ENCODE data around the gene MAGI3. TPM values are rescaled to one million over a fixed set of nuclear protein-coding genes. Genes with fewer than 3 reads are reported as not detected.
A peak's percentile ranks its signal among the peaks of the same experiment; 100 is the strongest.

The MAGI3 gene
- total and polyA plus RNA-seq, 2 of the 13 experiments (the other 11 are each of a cell fraction or from before 2014, with no cell fraction given): 4.0 to 11.8 TPM

- no peak overlapping the region for H3K9ac ChIP-seq (ENCODE audit: insufficient read depth, low read depth, low read length)
- no peak overlapping the region for H3K4me3 ChIP-seq (replicated peaks in 1 of 3; ENCODE audit: insufficient read depth in 1 of 3, low read depth in 2 of 3, low read length in 3 of 3)
- in situ Hi-C loops (cut with HindIII; ENCODE audit: extremely low pct_ligation_motif_present, low pct_unique_long_range_greater_than_20kb) (no loop called here), intact Hi-C loops (cut with micrococcal nuclease; ENCODE audit: unreplicated experiment) (loop anchor here (10.0 kb wide), 3 partner anchors 48 to 242 kb away; no protein-coding TSS in a partner anchor)
- FAIRE-seq: peak; percentile 8
- H3K27me3 ChIP-seq (ENCODE audit: control insufficient read depth in 1 of 2, insufficient read depth in 2 of 2, low read length in 2 of 2): no peaks in the 10 kb centered on the region
- WGBS (ENCODE audit: low lambda C conversion rate): 21% methylated on average over 2 of the region's 2 CpGs
- H3K4me2 ChIP-seq (ENCODE audit: low read depth, low read length): no peak overlapping the region; the same call in 1 of the 2 replicates
- peak; percentile 76 for ATAC-seq
- H3K36me3 ChIP-seq (replicated peaks in 1 of 2; ENCODE audit: control insufficient read depth in 1 of 2, insufficient read depth in 2 of 2, low read length in 2 of 2): no peaks in the 10 kb centered on the region
- peak; percentile 86 for DNase-seq (ENCODE audit: low spot score)
- H3K27ac ChIP-seq (ENCODE audit: extremely low read length, insufficient read depth, low read length): peak overlapping the region; percentile 5
- ChIA-PET CTCF (ENCODE audit: low intra/inter-chr PET ratio, low total read pairs) (no interaction called here), POLR2A (no interaction called here)
- BruUV-seq (replicated peaks): no TSS peak
- no peak overlapping the region for H2AFZ ChIP-seq (ENCODE audit: low read length)
- peaks cover 34% of the 10 kb centered on the region for H3K4me1 ChIP-seq (ENCODE audit: insufficient read depth, low read length)
- no peaks in the 10 kb centered on the region for H3K9me3 ChIP-seq (ENCODE audit: low read length)
- no peaks in the 10 kb centered on the region for H4K20me1 ChIP-seq (ENCODE audit: insufficient read depth, low read length)
- H3K79me2 ChIP-seq (ENCODE audit: insufficient read depth, low read length): peaks cover 23% of the 10 kb centered on the region
- TF ChIP-seq RXRB (CRISPR knock-in tag; IDR thresholded peaks at IDR 0.05; ENCODE audit: borderline replicate concordance) (0 out of 2 replicates have a peak, but pooled peaks have one; percentile 11), MAFF (IDR thresholded peaks at IDR 0.05; ENCODE audit: low read depth, low read length) (peak; percentile 39), POGZ (CRISPR knock-in tag; IDR thresholded peaks at IDR 0.05) (peak; percentile 40; the same call in 1 of the 2 replicates), FOSL1 (CRISPR knock-in tag; IDR thresholded peaks at IDR 0.05; ENCODE audit: borderline replicate concordance) (0 out of 2 replicates have a peak, but pooled peaks have one; percentile 17), HOMEZ (CRISPR knock-in tag; IDR thresholded peaks at IDR 0.05; ENCODE audit: low read depth) (peak; percentile 69; the same call in 1 of the 2 replicates), FOSL2 (CRISPR knock-in tag; IDR thresholded peaks at IDR 0.05) (peak; percentile 92), CAMTA2 (CRISPR knock-in tag; IDR thresholded peaks at IDR 0.05; ENCODE audit: borderline replicate concordance) (no peak), GATAD2A (CRISPR knock-in tag; IDR thresholded peaks at IDR 0.05) (peak; percentile 60), ZBTB40 (IDR thresholded peaks at IDR 0.05) (no peak), ZBTB40 (CRISPR knock-in tag; IDR thresholded peaks at IDR 0.05) (no peak), RORA (CRISPR knock-in tag; IDR thresholded peaks at IDR 0.05) (no peak), CENPX (CRISPR knock-in tag; IDR thresholded peaks at IDR 0.05) (no peak), RCOR2 (CRISPR knock-in tag; IDR thresholded peaks at IDR 0.05) (0 out of 2 replicates have a peak, but pooled peaks have one; percentile 24), MYNN (CRISPR knock-in tag; IDR thresholded peaks at IDR 0.05; ENCODE audit: low read depth) (no peak), NFE2L2 (IDR thresholded peaks at IDR 0.05; ENCODE audit: low read length) (0 out of 2 replicates have a peak, but pooled peaks have one; percentile 21), SIX1 (CRISPR knock-in tag; IDR thresholded peaks at IDR 0.05; ENCODE audit: borderline replicate concordance) (no peak)
These were observed 66.7 kb downstream of the MAGI3 start for GRCh38 chr1:113456967-113457366.
